Panc1 (cell line): Measurements from ENCODE around the gene SBF2.

Source experiments
- CTCF ChIP-seq: fragments of 450-650 bp; IDR thresholded peaks from 2 replicates; pipeline ENCODE4 v1.5.1; 2017; ENCODE audit warnings: mild to moderate bottlenecking
- POLR2AphosphoS5 ChIP-seq: IDR thresholded peaks from 2 replicates; pipeline ENCODE4 v1.6.1; 2012; ENCODE audit warnings: mild to moderate bottlenecking, low read depth, low read length, moderate library complexity
- SIN3A ChIP-seq: IDR thresholded peaks from 2 replicates; pipeline ENCODE4 v1.6.1; 2012; ENCODE audit warnings: low read depth, mild to moderate bottlenecking, low read length, moderate library complexity, borderline replicate concordance; ENCODE audit not compliant: insufficient read depth

- no peak for TF ChIP-seq CTCF
- 0 out of 2 replicates have a peak, but pooled peaks have one; percentile 27 for TF ChIP-seq POLR2AphosphoS5
- no peak for TF ChIP-seq SIN3A
These were observed 30.1 kb downstream of the SBF2 start for GRCh38 chr11:10263929-10264328.
